CD8-positive, alpha-beta memory T cell (primary cell): Measurements from ENCODE around the gene AGXT. TPM values are rescaled to one million over a fixed set of nuclear protein-coding genes. Genes with fewer than 3 reads are reported as not detected.
"Not testable (repeated sequence)": the region's sequence is repeated elsewhere in the genome, so short reads cannot be mapped to it uniquely, and the experiment has no call there.

ENCODE experiments used
- CTCF ChIA-PET: fragments of 350-600 bp; sonication (Branson Sonifier 250); formaldehyde crosslinking; loops from one replicate; lab custom pipeline; 2021; ENCODE audit warnings: antibody characterized with exemption; lab: Charles Lee
- POLR2A ChIA-PET: fragments of 350-600 bp; sonication (Branson Sonifier 250); formaldehyde crosslinking; loops from one replicate; lab custom pipeline; 2021; ENCODE audit warnings: antibody characterized with exemption; lab: Charles Lee
- DNase-seq, 5 donors: peaks; one replicate each; pipeline versions ENCODE4 v3.0.0 to v3.0.0-alpha.2; 2020 to 2022; ENCODE audit warnings: mixed read lengths in 1 of 5
- H3K27ac ChIP-seq: one replicate; pipeline ENCODE4 v1.7.0; 2013; ENCODE audit warnings: low read depth, mild to moderate bottlenecking, low read length, moderate library complexity
- H3K27me3 ChIP-seq: 2 replicates; pipeline ENCODE4 v1.7.0; 2013; ENCODE audit warnings: low read length, mild to moderate bottlenecking; ENCODE audit not compliant: insufficient read depth, poor library complexity, severe bottlenecking
- H3K36me3 ChIP-seq: 2 replicates; pipeline ENCODE4 v1.7.0; 2013; ENCODE audit warnings: mild to moderate bottlenecking, low read length, moderate library complexity; ENCODE audit not compliant: insufficient read depth
- H3K4me1 ChIP-seq: 2 replicates; pipeline ENCODE4 v1.7.0; 2013; ENCODE audit warnings: mild to moderate bottlenecking, low read length, moderate library complexity; ENCODE audit not compliant: insufficient read depth
- H3K4me3 ChIP-seq: 2 replicates; pipeline ENCODE4 v1.7.0; 2013; ENCODE audit warnings: mild to moderate bottlenecking, low read length
- H3K9me3 ChIP-seq: 2 replicates; pipeline ENCODE4 v1.7.0; 2013; ENCODE audit warnings: mild to moderate bottlenecking, low read length
- H3K27ac Mint-ChIP-seq, 8 donors: one replicate each; pipeline ENCODE4 v1.8.0; 2020 to 2021; ENCODE audit warnings: mixed read lengths in 8 of 8, mild to moderate bottlenecking in 6 of 8, inconsistent platforms in 3 of 8, moderate library complexity in 3 of 8
- H3K27me3 Mint-ChIP-seq, 2 donors: one replicate each; pipeline ENCODE4 v1.8.0; 2020 to 2021; ENCODE audit warnings: mixed read lengths in 2 of 2, mild to moderate bottlenecking in 1 of 2, moderate library complexity in 1 of 2
- H3K36me3 Mint-ChIP-seq, 3 donors: one replicate each; pipeline ENCODE4 v1.8.0; 2020 to 2021; ENCODE audit warnings: mixed read lengths in 3 of 3, inconsistent platforms in 1 of 3, mild to moderate bottlenecking in 1 of 3
- H3K4me1 Mint-ChIP-seq, 3 donors: one replicate each; pipeline ENCODE4 v1.8.0; 2020 to 2021; ENCODE audit warnings: mixed read lengths in 3 of 3, inconsistent platforms in 1 of 3, mild to moderate bottlenecking in 1 of 3
- H3K4me3 Mint-ChIP-seq, 7 donors: one replicate each; pipeline ENCODE4 v1.8.0; 2020 to 2021; ENCODE audit warnings: mixed read lengths in 7 of 7, mild to moderate bottlenecking in 6 of 7, moderate library complexity in 4 of 7, inconsistent platforms in 2 of 7
- H3K9me3 Mint-ChIP-seq, 5 donors: one replicate each; pipeline ENCODE4 v1.8.0; 2020 to 2022; ENCODE audit warnings: mixed read lengths in 5 of 5, mild to moderate bottlenecking in 3 of 5, moderate library complexity in 2 of 5, inconsistent platforms in 1 of 5
- polyA plus RNA-seq: library from polyadenylated mRNA; unstranded; fragments of 300-500 nt; fragmentation: Illumina TruSeq; gene quantifications from one replicate; pipeline ENCODE4 v1.2.3, GENCODE V29; 2021
- total RNA-seq, 2 experiments: library from RNA; stranded (reverse); gene quantifications; one replicate each; pipeline ENCODE4 v1.2.3, GENCODE V29; 2021

The AGXT gene
- total and polyA plus RNA-seq, 3 experiments from 2014 or later = not detected

- peaks cover 4 to 7% (median 6%) of the 10 kb centered on the region in 3 donors for H3K4me1 Mint-ChIP-seq
- no peaks in the 10 kb centered on the region for H3K36me3 Mint-ChIP-seq
Observed at GRCh38 chr2:240835528-240835927, 33.1 kb upstream of the AGXT start.

GRCh38 chr2:240836781-240837467 is 31.7 kb upstream of the AGXT start:
- H3K4me1 Mint-ChIP-seq = peaks cover under 1 to 1% (median under 1%) of the 10 kb centered on the region in 3 donors
- Histone ChIP-seq H3K27ac (no peak overlapping the region), H3K27me3 (peaks cover 3% of the 10 kb centered on the region), H3K9me3 (no peaks in the 10 kb centered on the region), H3K36me3 (no peaks in the 10 kb centered on the region), H3K4me1 (peaks cover 4% of the 10 kb centered on the region), H3K4me3 (no peak overlapping the region)
- no peak overlapping the region for H3K27ac Mint-ChIP-seq
- no peaks in the 10 kb centered on the region for H3K9me3 Mint-ChIP-seq
- DNase-seq = no peak
- POLR2A ChIA-PET = no interaction called here
- no peak overlapping the region for H3K4me3 Mint-ChIP-seq
- H3K36me3 Mint-ChIP-seq = no peaks in the 10 kb centered on the region
- CTCF ChIA-PET = no interaction called here
- peaks cover 5 to 15% of the 10 kb centered on the region in 2 donors for H3K27me3 Mint-ChIP-seq

More at GRCh38 chr2:240835528-240835927, 33.1 kb upstream of the AGXT start:
- H3K9me3 ChIP-seq = no peaks in the 10 kb centered on the region
- Mint-ChIP-seq H3K4me3 (no peak overlapping the region), H3K27me3 (peaks cover 5 to 18% of the 10 kb centered on the region in 2 donors), H3K27ac (peak overlapping the region in 3 of 8 donors; percentile 26 to 89 (median 64)), H3K9me3 (no peaks in the 10 kb centered on the region)
- H3K27me3 ChIP-seq = no peaks in the 10 kb centered on the region
- POLR2A ChIA-PET = no interaction called here
- DNase-seq = peak in 1 of 5 donors; percentile 38
- H3K36me3 ChIP-seq = no peaks in the 10 kb centered on the region
- peaks cover 11% of the 10 kb centered on the region for H3K4me1 ChIP-seq
- CTCF ChIA-PET = no interaction called here
- H3K4me3 ChIP-seq = no peak overlapping the region
- no peak overlapping the region for H3K27ac ChIP-seq

- no peaks in the 10 kb centered on the region for H3K4me1 Mint-ChIP-seq
- Histone ChIP-seq H3K4me1 (peaks cover 2% of the 10 kb centered on the region), H3K36me3 (no peaks in the 10 kb centered on the region), H3K9me3 (no peaks in the 10 kb centered on the region), H3K27ac (no peak overlapping the region), H3K4me3 (no peak overlapping the region), H3K27me3 (peaks cover 3% of the 10 kb centered on the region)
- DNase-seq = no peak
- H3K27ac Mint-ChIP-seq = peak overlapping the region in 1 of 8 donors; percentile 43
- POLR2A ChIA-PET = no interaction called here
- no peaks in the 10 kb centered on the region for H3K36me3 Mint-ChIP-seq
- CTCF ChIA-PET = no interaction called here
- no peak overlapping the region for H3K4me3 Mint-ChIP-seq
- no peaks in the 10 kb centered on the region for H3K9me3 Mint-ChIP-seq
- peaks cover 3 to 15% of the 10 kb centered on the region in 2 donors for H3K27me3 Mint-ChIP-seq
Observed at GRCh38 chr2:240837621-240838020, 31.0 kb upstream of the AGXT start.

- CTCF ChIA-PET = interaction anchor here (1.1 to 4.0 kb wide), 3 partner anchors 12 to 325 kb away, joined by 3 to 26 read pairs (median 11); no protein-coding TSS in a partner anchor
- H3K27ac Mint-ChIP-seq = peak overlapping the region in 1 of 8 donors; percentile 75
- no peaks in the 10 kb centered on the region for H3K4me1 Mint-ChIP-seq
- POLR2A ChIA-PET = no interaction called here
- H3K9me3 Mint-ChIP-seq = no peaks in the 10 kb centered on the region
- Histone ChIP-seq H3K36me3 (no peaks in the 10 kb centered on the region), H3K27me3 (peaks cover 3% of the 10 kb centered on the region), H3K4me1 (no peaks in the 10 kb centered on the region), H3K27ac (no peak overlapping the region), H3K4me3 (no peak overlapping the region), H3K9me3 (no peaks in the 10 kb centered on the region)
- H3K36me3 Mint-ChIP-seq = no peaks in the 10 kb centered on the region
- no peak for DNase-seq
- H3K27me3 Mint-ChIP-seq = peaks cover 3 to 15% of the 10 kb centered on the region in 2 donors
- no peak overlapping the region for H3K4me3 Mint-ChIP-seq
Observed at GRCh38 chr2:240839152-240840143, 29.2 kb upstream of the AGXT start.

- Histone ChIP-seq H3K9me3 (no peaks in the 10 kb centered on the region), H3K4me1 (no peaks in the 10 kb centered on the region), H3K27ac (no peak overlapping the region), H3K36me3 (no peaks in the 10 kb centered on the region), H3K27me3 (peaks cover 3% of the 10 kb centered on the region), H3K4me3 (no peak overlapping the region)
- ChIA-PET CTCF (interaction anchor here (0.7 to 4.0 kb wide), 4 partner anchors 11 to 326 kb away, joined by 3 to 26 read pairs (median 7); no protein-coding TSS in a partner anchor), POLR2A (no interaction called here)
- H3K27me3 Mint-ChIP-seq = peaks cover 3 to 12% of the 10 kb centered on the region in 2 donors
- no peaks in the 10 kb centered on the region for H3K36me3 Mint-ChIP-seq
- H3K4me1 Mint-ChIP-seq = no peaks in the 10 kb centered on the region
- no peak overlapping the region for H3K27ac Mint-ChIP-seq
- no peak overlapping the region for H3K4me3 Mint-ChIP-seq
- DNase-seq = no peak
- no peaks in the 10 kb centered on the region for H3K9me3 Mint-ChIP-seq
Observed at GRCh38 chr2:240840435-240841060, 28.1 kb upstream of the AGXT start.

- H3K4me3 ChIP-seq, H3K9me3 Mint-ChIP-seq, H3K27me3 ChIP-seq, H3K9me3 ChIP-seq, POLR2A ChIA-PET, H3K4me1 Mint-ChIP-seq, H3K4me3 Mint-ChIP-seq, H3K27ac Mint-ChIP-seq, H3K36me3 Mint-ChIP-seq, DNase-seq, H3K4me1 ChIP-seq, H3K27me3 Mint-ChIP-seq, H3K36me3 ChIP-seq, H3K27ac ChIP-seq: not testable (repeated sequence)
- CTCF ChIA-PET = interaction anchor here (1.0 kb wide), 1 partner anchor 332 kb away, joined by 3 read pairs; no protein-coding TSS in a partner anchor
Observed at GRCh38 chr2:240846309-240846708, 22.3 kb upstream of the AGXT start.

GRCh38 chr2:240846873-240847595 is 21.6 kb upstream of the AGXT start:
- ChIA-PET CTCF (interaction anchor here (1.0 kb wide), 1 partner anchor 333 kb away, joined by 3 read pairs; no protein-coding TSS in a partner anchor), POLR2A (no interaction called here)
- Histone ChIP-seq H3K36me3 (no peaks in the 10 kb centered on the region), H3K9me3 (no peaks in the 10 kb centered on the region), H3K4me1 (no peaks in the 10 kb centered on the region), H3K27me3 (no peaks in the 10 kb centered on the region), H3K27ac (no peak overlapping the region), H3K4me3 (no peak overlapping the region)
- Mint-ChIP-seq H3K27ac (peak overlapping the region in 1 of 8 donors; percentile 24), H3K9me3 (no peaks in the 10 kb centered on the region), H3K36me3 (no peaks in the 10 kb centered on the region), H3K4me1 (no peaks in the 10 kb centered on the region), H3K4me3 (no peak overlapping the region), H3K27me3 (peaks cover 0 to 2% of the 10 kb centered on the region in 2 donors)
- DNase-seq = no peak
